Activated T-cell treated with anti-CD3 and anti-CD28 coated beads, Interleukin-2, amount 50 U/mL, for 24 hours (primary cell): ENCODE data around the gene NPY.

Source experiments
- DNase-seq: peaks from one replicate; pipeline ENCODE4 v3.0.0-alpha.2; 2020
- H3K27ac Mint-ChIP-seq: 2 replicates; pipeline ENCODE4 v1.8.0; 2020; ENCODE audit warnings: mild to moderate bottlenecking, mixed read lengths
- H3K27me3 Mint-ChIP-seq: 2 replicates; pipeline ENCODE4 v1.8.0; 2020; ENCODE audit warnings: mixed read lengths
- H3K36me3 Mint-ChIP-seq: 2 replicates; pipeline ENCODE4 v1.8.0; 2020; ENCODE audit warnings: low read depth, mixed read lengths
- H3K4me1 Mint-ChIP-seq: 2 replicates; pipeline ENCODE4 v1.8.0; 2020; ENCODE audit warnings: low read depth, mixed read lengths
- H3K4me3 Mint-ChIP-seq: 2 replicates; pipeline ENCODE4 v1.8.0; 2020; ENCODE audit warnings: mild to moderate bottlenecking, moderate library complexity, mixed read lengths
- H3K9me3 Mint-ChIP-seq: 2 replicates; pipeline ENCODE4 v1.8.0; 2020; ENCODE audit warnings: mixed read lengths

The NPY gene

DNA sequence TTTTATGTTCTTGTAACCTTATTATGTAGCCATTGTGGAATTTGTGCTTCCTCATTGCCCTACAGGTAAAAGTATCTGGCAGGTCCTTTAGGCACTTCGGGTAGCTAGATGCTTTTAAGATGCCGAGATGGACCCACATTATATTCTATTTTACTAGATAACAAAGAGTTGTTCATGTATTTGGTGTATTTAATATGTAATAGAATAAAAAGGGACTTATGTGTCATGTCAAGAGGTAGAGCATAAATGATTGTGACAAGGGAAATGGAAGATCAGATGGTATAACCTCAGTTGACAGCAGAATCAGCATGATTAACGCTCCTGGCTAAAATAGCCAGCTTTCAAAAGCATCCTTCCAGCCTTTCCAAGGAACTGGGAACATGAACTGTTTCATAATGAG lies 50.6 kb downstream of the NPY start:
- no peak for DNase-seq
- Mint-ChIP-seq H3K4me1 (peaks cover 5% of the 10 kb centered on the region), H3K9me3 (peaks cover 2% of the 10 kb centered on the region), H3K27ac (no peak overlapping the region), H3K36me3 (no peaks in the 10 kb centered on the region), H3K4me3 (no peak overlapping the region), H3K27me3 (peaks cover 27% of the 10 kb centered on the region)

DNA sequence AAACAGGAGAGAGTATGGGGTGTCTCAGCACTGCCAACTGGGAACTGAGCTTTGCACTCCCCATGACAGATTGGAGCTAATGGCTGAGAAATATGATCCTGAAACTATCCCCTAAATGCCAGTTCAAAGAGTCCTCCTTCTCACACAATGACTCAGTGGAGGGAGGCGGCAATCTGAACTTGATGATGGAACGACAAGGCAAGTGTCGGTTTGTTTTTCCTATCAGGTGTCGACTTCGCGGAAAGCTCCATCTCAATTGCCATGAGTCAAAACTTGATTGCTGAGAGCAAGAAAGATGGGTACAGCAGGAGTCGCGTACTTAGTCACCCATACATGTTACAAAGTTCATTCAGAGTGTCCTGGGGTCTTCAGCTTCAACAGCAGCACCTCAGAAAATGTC lies 52.5 kb downstream of the NPY start:
- H3K9me3 Mint-ChIP-seq: peaks cover 2% of the 10 kb centered on the region
- peaks cover 27% of the 10 kb centered on the region for H3K27me3 Mint-ChIP-seq

DNA sequence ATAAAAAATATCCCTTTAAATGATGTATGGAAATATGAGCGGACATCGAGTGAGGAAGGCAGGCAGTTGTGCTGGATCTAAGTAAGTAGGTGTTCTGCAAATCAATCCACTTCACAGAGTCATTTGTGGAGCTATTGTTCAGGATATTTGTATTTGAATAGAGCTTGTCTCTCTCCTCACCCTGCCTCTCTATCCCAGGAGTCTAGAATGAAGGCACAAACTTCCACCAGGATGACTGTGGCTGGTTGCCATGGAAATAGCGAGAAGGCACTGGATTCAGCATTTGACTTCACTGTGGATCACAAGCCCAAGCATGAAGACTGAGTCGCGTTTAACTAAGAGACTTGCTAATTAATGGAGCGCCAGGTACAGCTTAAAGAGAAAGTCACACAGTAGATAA lies 53.2 kb downstream of the NPY start:
- Mint-ChIP-seq H3K4me3 (no peak overlapping the region), H3K4me1 (peaks cover 5% of the 10 kb centered on the region), H3K36me3 (no peaks in the 10 kb centered on the region), H3K27ac (no peak overlapping the region), H3K27me3 (peaks cover 27% of the 10 kb centered on the region), H3K9me3 (peaks cover 2% of the 10 kb centered on the region)
- no peak for DNase-seq

More for the DNA sequence above, 52.5 kb downstream of the NPY start:
- H3K4me3 Mint-ChIP-seq: no peak overlapping the region
- DNase-seq: no peak
- H3K4me1 Mint-ChIP-seq: peaks cover 5% of the 10 kb centered on the region
- H3K27ac Mint-ChIP-seq: no peak overlapping the region
- H3K36me3 Mint-ChIP-seq: no peaks in the 10 kb centered on the region

DNA sequence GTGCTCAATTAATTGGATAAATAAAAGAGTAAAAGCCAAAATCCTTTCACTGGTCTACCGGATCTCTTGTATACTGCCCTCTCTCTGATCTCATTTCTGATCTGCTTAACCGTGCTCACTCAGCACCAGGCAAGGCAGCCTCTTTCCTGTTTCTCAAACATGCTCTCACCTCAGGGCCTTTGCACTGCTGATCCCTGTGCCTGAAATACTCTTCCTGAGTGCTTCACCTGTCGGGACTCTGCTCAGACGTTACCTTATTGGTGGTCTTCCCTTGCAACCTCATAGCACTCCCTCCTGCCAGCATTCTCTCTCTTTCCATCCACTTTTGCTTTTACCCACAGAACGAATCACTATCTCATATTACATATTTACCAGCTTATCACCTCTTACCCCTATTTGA lies 55.6 kb downstream of the NPY start:
- H3K27me3 Mint-ChIP-seq: peaks cover 26% of the 10 kb centered on the region
- no peak for DNase-seq
- peaks cover 5% of the 10 kb centered on the region for H3K4me1 Mint-ChIP-seq
- H3K9me3 Mint-ChIP-seq: no peaks in the 10 kb centered on the region
- no peak overlapping the region for H3K27ac Mint-ChIP-seq
- no peaks in the 10 kb centered on the region for H3K36me3 Mint-ChIP-seq
- no peak overlapping the region for H3K4me3 Mint-ChIP-seq

DNA sequence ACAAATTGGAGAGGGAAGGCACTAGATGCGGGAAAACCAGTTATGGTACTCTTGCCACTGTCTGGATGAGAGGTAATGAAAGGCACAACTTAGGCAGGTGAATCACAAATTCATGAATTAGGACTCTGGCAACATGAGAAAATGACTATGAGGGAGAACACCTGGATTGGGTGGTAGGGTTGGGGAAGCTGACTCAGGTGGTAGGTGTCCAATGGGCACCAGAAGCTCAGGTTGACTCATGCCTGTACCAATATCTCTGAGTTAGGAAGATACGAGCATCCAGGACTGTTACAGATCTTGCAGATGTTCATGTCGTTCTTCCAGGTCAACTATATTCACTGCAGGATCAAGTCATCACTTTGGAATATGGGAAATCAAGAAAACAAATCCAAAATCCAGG lies 56.7 kb downstream of the NPY start:
- peaks cover 5% of the 10 kb centered on the region for H3K4me1 Mint-ChIP-seq
- peaks cover 21% of the 10 kb centered on the region for H3K27me3 Mint-ChIP-seq
- H3K27ac Mint-ChIP-seq: no peak overlapping the region
- no peak overlapping the region for H3K4me3 Mint-ChIP-seq
- H3K36me3 Mint-ChIP-seq: no peaks in the 10 kb centered on the region
- no peaks in the 10 kb centered on the region for H3K9me3 Mint-ChIP-seq
- no peak for DNase-seq
